K562 (cell line): ENCODE results near the gene DHRS13. TPM values are rescaled to one million over a fixed set of nuclear protein-coding genes. Genes with fewer than 3 reads are reported as not detected.

Experiments
- CHD7 ChIP-seq: fragments of 200-600 bp; sonication (generic); IDR thresholded peaks from one replicate; pipeline ENCODE4 v1.6.1; 2012; ENCODE audit warnings: mild to moderate bottlenecking, low read depth, low read length, inconsistent platforms
- DDX20 ChIP-seq: fragments of 450-650 bp; IDR thresholded peaks from 2 replicates; pipeline ENCODE4 v1.6.1; 2016; ENCODE audit warnings: missing genetic modification characterization, low read depth, mild to moderate bottlenecking, missing compliant biosample characterization, moderate library complexity
- ETV1 ChIP-seq: fragments of 450-650 bp; conservative IDR thresholded peaks from 2 replicates; pipeline ENCODE4 v1.6.1; 2016; ENCODE audit warnings: missing genetic modification characterization, control low read depth, low read depth, missing compliant biosample characterization
- HDAC3 ChIP-seq: fragments of 450-650 bp; IDR thresholded peaks from 2 replicates; pipeline ENCODE4 v1.6.1; 2018; ENCODE audit warnings: borderline replicate concordance, mild to moderate bottlenecking, moderate library complexity; ENCODE audit not compliant: partially characterized antibody
- ILF3 ChIP-seq: fragments of 450-650 bp; IDR thresholded peaks from 2 replicates; pipeline ENCODE4 v1.6.1; 2018; ENCODE audit warnings: antibody characterized with exemption, mild to moderate bottlenecking, moderate library complexity, borderline replicate concordance
- MECOM ChIP-seq: fragments of 250-450 bp; sonication (Bioruptor Pico); IDR thresholded peaks from 2 replicates; pipeline ENCODE4 v1.8.0; 2022; ENCODE audit warnings: inconsistent platforms
- NFE2L1 ChIP-seq: fragments of 450-650 bp; IDR thresholded peaks from 2 replicates; pipeline ENCODE4 v1.6.1; 2016; ENCODE audit warnings: missing genetic modification characterization, low read depth, mild to moderate bottlenecking, missing compliant biosample characterization, moderate library complexity, borderline replicate concordance
- NFIC ChIP-seq: fragments of 450-650 bp; IDR thresholded peaks from 2 replicates; pipeline ENCODE4 v1.6.1; 2017; ENCODE audit warnings: mild to moderate bottlenecking, inconsistent platforms
- NKRF ChIP-seq: fragments of 450-650 bp; IDR thresholded peaks from 2 replicates; pipeline ENCODE4 v1.6.1; 2016; ENCODE audit warnings: borderline replicate concordance
- PCBP1 ChIP-seq: fragments of 200-400 bp; formaldehyde crosslinking; IDR thresholded peaks from 2 replicates; pipeline ENCODE4 v1.6.1; 2018; ENCODE audit warnings: mild to moderate bottlenecking, low read depth, low read length; ENCODE audit not compliant: poor library complexity, severe bottlenecking
- PHB ChIP-seq: fragments of 250-450 bp; sonication (Bioruptor Pico); IDR thresholded peaks from 2 replicates; pipeline ENCODE4 v1.5.0; 2021
- TRIM24 ChIP-seq, 2 experiments: fragments of 450-650 bp; IDR thresholded peaks; 2 replicates each; pipeline ENCODE4 v1.6.1; 2016
- ZNF57 ChIP-seq: fragments of 450-650 bp; formaldehyde crosslinking; IDR thresholded peaks from 2 replicates; pipeline ENCODE4 v1.4.0; 2020; ENCODE audit warnings: mild to moderate bottlenecking, moderate library complexity
- polyA plus RNA-seq, 8 experiments: library from polyadenylated mRNA; depleted of rRNA in 4 of 8; stranded (reverse) in 5 of 8; unstranded in 3 of 8; fragments of >200 nt; fragmentation: Nextera tagmentation in 2 of 8; fragmentation: Illumina TruSeq in 1 of 8; extraction: Ambion mirVana in 2 of 8; extraction: Trizol in 1 of 8; gene quantifications; 2 replicates each; pipeline versions ENCODE4 v1.2.1 to v1.2.3, GENCODE V29; 2011 to 2014; ENCODE audit warnings: inconsistent platforms in 1 of 8, missing spikeins in 1 of 8
- total RNA-seq, 7 experiments: library from RNA; depleted of rRNA in 6 of 7; stranded (reverse); fragments of >200 nt in 6 of 7; fragmentation: Illumina TruSeq in 2 of 7; extraction: Trizol in 2 of 7; gene quantifications; 2 replicates each; pipeline versions ENCODE4 v1.2.1 to v1.2.3, GENCODE V29; 2011 to 2021; ENCODE audit warnings: low replicate concordance in 1 of 7

Gene DHRS13
- total and polyA plus RNA-seq, 9 of the 15 experiments (the other 6 are each of a cell fraction or from before 2014, with no cell fraction given), result 0.32 to 52.3 (median 34.3) TPM; not detected in 1

DNA sequence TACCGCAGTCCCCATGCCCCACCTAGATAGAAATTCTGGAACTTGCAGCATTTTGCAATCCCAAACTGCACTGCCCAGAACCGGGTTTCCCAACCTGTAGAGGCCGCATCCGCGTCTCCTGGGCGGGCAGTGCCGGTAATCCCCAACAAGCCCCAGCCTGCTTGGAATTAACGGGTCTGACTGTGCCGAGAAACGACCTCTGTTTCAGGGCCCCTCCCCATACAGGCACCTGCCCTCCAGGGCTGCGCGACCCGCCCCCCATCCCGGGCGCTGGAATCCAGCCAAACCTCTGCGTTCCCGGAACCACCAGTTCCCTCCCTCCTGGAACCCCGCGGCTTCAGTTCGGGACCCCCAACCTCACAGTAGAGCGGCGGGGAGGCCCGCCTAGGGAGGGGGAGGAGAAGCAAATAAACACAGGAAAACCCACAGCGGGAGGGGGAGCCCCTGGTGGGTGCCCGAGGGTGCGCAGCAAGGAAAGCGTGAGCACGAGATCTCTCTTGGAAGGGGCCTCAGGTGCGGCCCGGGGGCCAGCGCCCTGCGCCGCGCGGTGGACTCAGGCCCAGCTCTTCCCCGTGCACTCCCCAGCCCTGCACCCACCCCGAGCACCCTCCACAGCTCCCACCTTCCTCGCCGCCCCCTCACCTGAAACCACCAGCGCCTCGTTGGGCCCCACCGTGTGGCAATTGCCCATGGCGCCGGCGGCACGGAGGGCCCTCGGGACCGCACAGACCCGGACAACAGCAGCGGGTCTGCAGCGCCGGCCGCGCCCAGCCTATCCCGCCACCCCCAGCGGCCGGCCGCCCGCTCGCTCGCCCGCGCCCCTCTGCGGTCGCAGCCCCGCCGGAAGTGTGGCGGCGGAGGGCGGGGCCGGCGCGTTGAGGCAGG lies 5.8 kb downstream of the DHRS13 start, which contains the start of gene FLOT2 (continued):
- TF ChIP-seq TRIM24 (IDR thresholded peaks at IDR 0.05) (0 out of 4 replicates have a peak, but pooled peaks of 1 of the 2 experiments have one; percentile 9), NFIC (peak; percentile 96), PHB (CRISPR knock-in tag) (peak; percentile 91; the same call in 1 of the 2 replicates), ZNF57 (CRISPR knock-in tag) (no peak), PCBP1 (peak; percentile 62), CHD7 (no peak), DDX20 (tag) (no peak), ILF3 (peak; percentile 94), MECOM (no peak), ETV1 (tag) (peak; percentile 19; the same call in 1 of the 2 replicates), NFE2L1 (no peak), HDAC3 (no peak), NKRF (no peak)
